KMS-11 (cell line): ENCODE results near the gene ADCY1.

ENCODE experiments used
- H2AFZ ChIP-seq: fragments of 200-600 bp; sonication (generic); 2 replicates; pipeline ENCODE4 v1.6.1; 2016; ENCODE audit warnings: antibody characterized with exemption, mixed run types, low read depth
- H3K27ac ChIP-seq: fragments of 200-600 bp; sonication (generic); 2 replicates; pipeline ENCODE4 v1.6.1; 2016; ENCODE audit warnings: mild to moderate bottlenecking, mixed run types
- H3K27me3 ChIP-seq: fragments of 200-600 bp; sonication (generic); 2 replicates; pipeline ENCODE4 v1.6.1; 2017; ENCODE audit warnings: mild to moderate bottlenecking, low read depth, mixed run types, moderate library complexity; ENCODE audit not compliant: insufficient read depth
- H3K36me3 ChIP-seq: fragments of 200-600 bp; sonication (generic); 2 replicates; pipeline ENCODE4 v1.6.1; 2017; ENCODE audit warnings: mild to moderate bottlenecking, mixed run types; ENCODE audit not compliant: insufficient read depth
- H3K4me1 ChIP-seq: fragments of 200-600 bp; sonication (generic); 2 replicates; pipeline ENCODE4 v1.6.1; 2016; ENCODE audit warnings: mild to moderate bottlenecking, low read depth, mixed run types; ENCODE audit not compliant: poor library complexity, severe bottlenecking
- H3K4me2 ChIP-seq: fragments of 200-600 bp; sonication (generic); 2 replicates; pipeline ENCODE4 v1.7.0; 2016; ENCODE audit warnings: mild to moderate bottlenecking, mixed run types
- H3K4me3 ChIP-seq: fragments of 200-600 bp; sonication (generic); IDR thresholded peaks from 2 replicates; pipeline ENCODE4 v1.6.1; 2017; ENCODE audit warnings: low read depth, low read length, mixed read lengths; ENCODE audit not compliant: insufficient read depth
- H3K79me2 ChIP-seq: fragments of 200-600 bp; sonication (generic); 2 replicates; pipeline ENCODE4 v1.6.1; 2016; ENCODE audit warnings: low read depth, mixed run types; ENCODE audit not compliant: insufficient read depth
- H3K9ac ChIP-seq: fragments of 200-600 bp; sonication (generic); 2 replicates; pipeline ENCODE4 v1.6.1; 2016; ENCODE audit warnings: mild to moderate bottlenecking, mixed run types
- H4K20me1 ChIP-seq: fragments of 200-600 bp; sonication (generic); 2 replicates; pipeline ENCODE4 v1.6.1; 2016; ENCODE audit warnings: mild to moderate bottlenecking, mixed run types; ENCODE audit not compliant: insufficient read depth
- CTCF ChIP-seq: fragments of 200-600 bp; sonication (generic); conservative IDR thresholded peaks from 2 replicates; pipeline ENCODE4 v1.6.1; 2017; ENCODE audit warnings: low read depth, mild to moderate bottlenecking, antibody characterized with exemption, low read length, moderate library complexity, mixed read lengths

ADCY1 gene

GRCh38 chr7:45684910-45685618, 110.9 kb downstream of the ADCY1 start:
- TF ChIP-seq CTCF, result no peak
- H2AFZ ChIP-seq, result no peak overlapping the region
- no peak overlapping the region for H3K27ac ChIP-seq
- H3K36me3 ChIP-seq, result no peaks in the 10 kb centered on the region
- H3K4me2 ChIP-seq, result no peak overlapping the region
- no peaks in the 10 kb centered on the region for H3K27me3 ChIP-seq
- H4K20me1 ChIP-seq, result no peaks in the 10 kb centered on the region
- H3K9ac ChIP-seq, result no peak overlapping the region
- no peaks in the 10 kb centered on the region for H3K79me2 ChIP-seq
- H3K4me1 ChIP-seq, result no peaks in the 10 kb centered on the region
- no peak overlapping the region for H3K4me3 ChIP-seq

- Histone ChIP-seq H2AFZ (no peak overlapping the region), H3K27me3 (no peaks in the 10 kb centered on the region), H3K4me3 (no peak overlapping the region), H3K4me2 (no peak overlapping the region), H3K79me2 (no peaks in the 10 kb centered on the region), H3K36me3 (no peaks in the 10 kb centered on the region), H4K20me1 (no peaks in the 10 kb centered on the region), H3K27ac (no peak overlapping the region), H3K9ac (no peak overlapping the region), H3K4me1 (no peaks in the 10 kb centered on the region)
- TF ChIP-seq CTCF, result no peak
Observed at GRCh38 chr7:45685619-45686240, 111.6 kb downstream of the ADCY1 start.

GRCh38 chr7:45686441-45687184, 112.4 kb downstream of the ADCY1 start:
- H2AFZ ChIP-seq, result no peak overlapping the region
- no peak overlapping the region for H3K9ac ChIP-seq
- H3K36me3 ChIP-seq, result no peaks in the 10 kb centered on the region
- no peaks in the 10 kb centered on the region for H3K27me3 ChIP-seq
- no peaks in the 10 kb centered on the region for H3K4me1 ChIP-seq
- H3K79me2 ChIP-seq, result no peaks in the 10 kb centered on the region
- H3K27ac ChIP-seq, result no peak overlapping the region
- no peak overlapping the region for H3K4me3 ChIP-seq
- TF ChIP-seq CTCF, result no peak
- H3K4me2 ChIP-seq, result no peak overlapping the region
- H4K20me1 ChIP-seq, result no peaks in the 10 kb centered on the region

- Histone ChIP-seq H3K4me1 (no peaks in the 10 kb centered on the region), H2AFZ (no peak overlapping the region), H3K27me3 (no peaks in the 10 kb centered on the region), H3K79me2 (no peaks in the 10 kb centered on the region), H3K4me2 (no peak overlapping the region), H4K20me1 (no peaks in the 10 kb centered on the region), H3K27ac (no peak overlapping the region), H3K4me3 (no peak overlapping the region), H3K9ac (no peak overlapping the region), H3K36me3 (no peaks in the 10 kb centered on the region)
- no peak for TF ChIP-seq CTCF
Observed at GRCh38 chr7:45687185-45687560, 113.0 kb downstream of the ADCY1 start.
